Natural killer cell (primary cell): ENCODE results near the gene ANK2. TPM values are rescaled to one million over a fixed set of nuclear protein-coding genes. Genes with fewer than 3 reads are reported as not detected.

Source experiments
- ATAC-seq, 3 donors: fragments of 150-1000 bp in 2 of 3; fragments of 200-7000 bp in 1 of 3; cut with Tn5 transposase; 1 replicate in 1 of 3; 2 replicates in 2 of 3; pipeline ENCODE4 v1.10.0; 2021; ENCODE audit warnings: mild to moderate bottlenecking in 2 of 3, moderate library complexity in 2 of 3
- DNase-seq, 2 donors: peaks; one replicate each; pipeline versions ENCODE4 v3.0.0 to v3.0.0-alpha.2; 2013 to 2021; ENCODE audit warnings: mixed read lengths in 1 of 2
- H3K27ac ChIP-seq: one replicate; pipeline ENCODE4 v1.5.1; 2013; ENCODE audit warnings: mild to moderate bottlenecking, low read length
- H3K27me3 ChIP-seq: one replicate; pipeline ENCODE4 v1.6.1; 2013; ENCODE audit warnings: low read length; ENCODE audit not compliant: control insufficient read depth, insufficient read depth
- H3K36me3 ChIP-seq: one replicate; pipeline ENCODE4 v1.6.1; 2013; ENCODE audit warnings: low read length; ENCODE audit not compliant: control insufficient read depth, insufficient read depth
- H3K4me1 ChIP-seq: one replicate; pipeline ENCODE4 v1.6.1; 2013; ENCODE audit warnings: low read length; ENCODE audit not compliant: control insufficient read depth, insufficient read depth
- H3K4me3 ChIP-seq: one replicate; pipeline ENCODE4 v1.5.1; 2013; ENCODE audit warnings: low read length
- H3K9me3 ChIP-seq: one replicate; pipeline ENCODE4 v1.6.1; 2013; ENCODE audit warnings: low read length; ENCODE audit not compliant: control insufficient read depth, insufficient read depth
- H3K27ac Mint-ChIP-seq, 2 donors: one replicate each; pipeline ENCODE4 v1.8.0; 2022; ENCODE audit warnings: mild to moderate bottlenecking in 2 of 2, mixed read lengths in 2 of 2, moderate library complexity in 1 of 2
- H3K27me3 Mint-ChIP-seq, 2 donors: one replicate each; pipeline ENCODE4 v1.8.0; 2022; ENCODE audit warnings: low read depth in 2 of 2, mixed read lengths in 2 of 2
- H3K36me3 Mint-ChIP-seq: one replicate; pipeline ENCODE4 v1.8.0; 2022; ENCODE audit warnings: mixed read lengths
- H3K4me1 Mint-ChIP-seq, 2 donors: one replicate each; pipeline ENCODE4 v1.8.0; 2022; ENCODE audit warnings: mixed read lengths in 2 of 2
- H3K4me3 Mint-ChIP-seq: one replicate; pipeline ENCODE4 v1.8.0; 2022; ENCODE audit warnings: mild to moderate bottlenecking, moderate library complexity, mixed read lengths
- H3K9me3 Mint-ChIP-seq, 2 donors: one replicate each; pipeline ENCODE4 v1.8.0; 2022; ENCODE audit warnings: mixed read lengths in 2 of 2
- CTCF ChIP-seq: fragments of 200-600 bp; IDR thresholded peaks from one replicate; pipeline ENCODE4 v1.8.0; 2022; ENCODE audit warnings: antibody characterized with exemption
- WGBS: methylation state at CpG from one replicate; pipeline ENCODE4 v1.1.7; 2013; ENCODE audit warnings: missing lambda C conversion rate; ENCODE audit not compliant: insufficient coverage; 5-methylcytosine and 5-hydroxymethylcytosine counted together
- intact Hi-C: fragments of 100-400 bp; cut with micrococcal nuclease; formaldehyde crosslinking; loops from one replicate; pipeline ENCODE4 v1.14.2; 2022
- total RNA-seq, 4 donors: library from RNA; stranded (reverse); fragments of 120-200 nt in 1 of 4; gene quantifications; one replicate each; pipeline versions ENCODE4 v1.2.3 to v1.2.4, GENCODE V29; 2013 to 2022

The ANK2 gene
- total RNA-seq, 3 donors from 2014 or later (not counting 1 experiment from before 2014, with no cell fraction given), result 0.05 TPM; not detected in 2

GRCh38 chr4:113186913-113187312 is 137.5 kb downstream of the ANK2 start:
- Histone ChIP-seq H3K27me3 (no peaks in the 10 kb centered on the region), H3K27ac (no peak overlapping the region), H3K4me3 (no peak overlapping the region), H3K36me3 (no peaks in the 10 kb centered on the region), H3K4me1 (no peaks in the 10 kb centered on the region), H3K9me3 (no peaks in the 10 kb centered on the region)
- no peak for TF ChIP-seq CTCF
- no peaks in the 10 kb centered on the region for H3K4me1 Mint-ChIP-seq
- no peak for ATAC-seq
- H3K9me3 Mint-ChIP-seq, result peaks cover 0 to 2% of the 10 kb centered on the region in 2 donors
- H3K27ac Mint-ChIP-seq, result no peak overlapping the region
- H3K4me3 Mint-ChIP-seq, result no peak overlapping the region
- no peaks in the 10 kb centered on the region for H3K36me3 Mint-ChIP-seq
- no peaks in the 10 kb centered on the region for H3K27me3 Mint-ChIP-seq
- intact Hi-C loops, result no loop called here
- DNase-seq, result no peak

GRCh38 chr4:113187358-113187757 is 137.9 kb downstream of the ANK2 start:
- H3K4me1 Mint-ChIP-seq, result no peaks in the 10 kb centered on the region
- H3K9me3 ChIP-seq, result no peaks in the 10 kb centered on the region
- no peaks in the 10 kb centered on the region for H3K36me3 Mint-ChIP-seq
- H3K4me3 ChIP-seq, result no peak overlapping the region
- no peak overlapping the region for H3K27ac Mint-ChIP-seq
- ATAC-seq, result no peak
- H3K4me1 ChIP-seq, result no peaks in the 10 kb centered on the region
- TF ChIP-seq CTCF, result no peak
- DNase-seq, result no peak
- H3K9me3 Mint-ChIP-seq, result peaks cover 0 to 2% of the 10 kb centered on the region in 2 donors
- intact Hi-C loops, result no loop called here
- H3K36me3 ChIP-seq, result no peaks in the 10 kb centered on the region
- H3K4me3 Mint-ChIP-seq, result no peak overlapping the region
- no peak overlapping the region for H3K27ac ChIP-seq
- H3K27me3 Mint-ChIP-seq, result no peaks in the 10 kb centered on the region
- WGBS, result 75% methylated on average over 2 of the region's 3 CpGs
- H3K27me3 ChIP-seq, result no peaks in the 10 kb centered on the region

- ATAC-seq, result no peak
These were observed 140.1 kb downstream of the ANK2 start for GRCh38 chr4:113189546-113189945.

More at GRCh38 chr4:113189546-113189945, 140.1 kb downstream of the ANK2 start:
- Histone ChIP-seq H3K27ac (no peak overlapping the region), H3K4me3 (no peak overlapping the region), H3K27me3 (no peaks in the 10 kb centered on the region), H3K4me1 (no peaks in the 10 kb centered on the region), H3K36me3 (no peaks in the 10 kb centered on the region), H3K9me3 (no peaks in the 10 kb centered on the region)
- no peak for TF ChIP-seq CTCF
- Mint-ChIP-seq H3K27ac (no peak overlapping the region), H3K36me3 (no peaks in the 10 kb centered on the region), H3K4me3 (no peak overlapping the region), H3K27me3 (no peaks in the 10 kb centered on the region), H3K4me1 (no peaks in the 10 kb centered on the region), H3K9me3 (peaks cover 0 to 2% of the 10 kb centered on the region in 2 donors)
- 79% methylated on average over 4 of the region's 4 CpGs for WGBS
- intact Hi-C loops, result no loop called here
- no peak for DNase-seq
